H1 (cell line): ENCODE measurements around the gene HSPA12A. TPM values are rescaled to one million over a fixed set of nuclear protein-coding genes. Genes with fewer than 3 reads are reported as not detected.

ENCODE experiments used
- CTCF ChIA-PET: fragments of 300-600 bp; sonication (Branson Sonifier 250); formaldehyde crosslinking; loops from one replicate; lab custom pipeline; 2021; ENCODE audit not compliant: partially characterized antibody; lab: Charles Lee
- POLR2A ChIA-PET: fragments of 300-600 bp; sonication (Branson Sonifier 250); formaldehyde crosslinking; loops from one replicate; lab custom pipeline; 2021; ENCODE audit warnings: inconsistent platforms; ENCODE audit not compliant: partially characterized antibody; lab: Charles Lee
- DNase-seq, 2 experiments: peaks; one replicate each; pipeline versions ENCODE4 v3.0.0 to v3.0.0-alpha.2; 2010 to 2022; ENCODE audit warnings: low spot score in 2 of 2, low read depth in 1 of 2, mixed read lengths in 1 of 2
- FAIRE-seq: peaks from 2 replicates; lab custom pipeline; 2011; peaks lifted over from hg19 to GRCh38; lab: Jason Lieb, UNC
- H2AFZ ChIP-seq: 2 replicates; pipeline ENCODE4 v1.8.1; 2012; ENCODE audit warnings: low read length, inconsistent platforms
- H2AK5ac ChIP-seq: 2 replicates; pipeline ENCODE4 v1.6.1; 2013; ENCODE audit warnings: low read depth, low read length
- H2BK120ac ChIP-seq: replicated peaks from 2 replicates; pipeline ENCODE3; 2013; ENCODE audit warnings: low read depth, low read length, inconsistent platforms
- H2BK12ac ChIP-seq: 2 replicates; pipeline ENCODE4 v1.6.1; 2013; ENCODE audit warnings: low read depth, low read length
- H2BK15ac ChIP-seq: 2 replicates; pipeline ENCODE4 v1.6.1; 2013; ENCODE audit warnings: low read length
- H2BK20ac ChIP-seq: 2 replicates; pipeline ENCODE4 v1.6.1; 2013; ENCODE audit warnings: low read length
- H2BK5ac ChIP-seq: 2 replicates; pipeline ENCODE4 v1.6.1; 2013; ENCODE audit warnings: low read depth, low read length
- H3K14ac ChIP-seq: 2 replicates; pipeline ENCODE4 v1.6.1; 2013; ENCODE audit warnings: inconsistent platforms; ENCODE audit not compliant: insufficient read length
- H3K18ac ChIP-seq: 2 replicates; pipeline ENCODE4 v1.6.1; 2013; ENCODE audit warnings: low read length; ENCODE audit errors: extremely low read depth
- H3K23ac ChIP-seq: 2 replicates; pipeline ENCODE4 v1.6.1; 2013; ENCODE audit warnings: inconsistent platforms; ENCODE audit not compliant: insufficient read length
- H3K23me2 ChIP-seq: 2 replicates; pipeline ENCODE4 v1.6.1; 2013; ENCODE audit warnings: low read depth, low read length
- H3K27ac ChIP-seq: 2 replicates; pipeline ENCODE4 v1.6.1; 2011; ENCODE audit warnings: low read depth, low read length, inconsistent platforms
- H3K27me3 ChIP-seq, 4 experiments: replicated peaks in 1 of 4; 1 replicate in 1 of 4; 2 replicates in 3 of 4; pipeline versions ENCODE4 v1.6.1 to v1.8.1; 2011 to 2013; ENCODE audit warnings: low read length in 3 of 4, mild to moderate bottlenecking in 3 of 4, inconsistent platforms in 2 of 4, mixed read lengths in 2 of 4, moderate library complexity in 1 of 4; ENCODE audit not compliant: control insufficient read depth in 3 of 4, insufficient read depth in 3 of 4; ENCODE audit errors: extremely low read depth in 1 of 4
- H3K36me3 ChIP-seq, 4 experiments: 2 replicates each; pipeline versions ENCODE4 v1.6.1 to v1.8.1; 2011 to 2013; ENCODE audit warnings: mild to moderate bottlenecking in 4 of 4, low read length in 3 of 4, moderate library complexity in 2 of 4, control low read depth in 1 of 4, inconsistent platforms in 1 of 4; ENCODE audit not compliant: insufficient read depth in 4 of 4, control insufficient read depth in 2 of 4
- H3K4ac ChIP-seq: replicated peaks from 2 replicates; pipeline ENCODE3; 2013; ENCODE audit warnings: low read length, low read depth, mixed read lengths, inconsistent platforms; ENCODE audit not compliant: insufficient read length
- H3K4me1 ChIP-seq, 4 experiments: replicated peaks in 1 of 4; 1 replicate in 1 of 4; 2 replicates in 3 of 4; pipeline versions ENCODE4 v1.6.1 to v1.8.1; 2011 to 2013; ENCODE audit warnings: low read length in 3 of 4, inconsistent platforms in 2 of 4, mixed read lengths in 1 of 4; ENCODE audit not compliant: insufficient read depth in 4 of 4, control insufficient read depth in 3 of 4
- H3K4me2 ChIP-seq, 2 experiments: 2 replicates each; pipeline versions ENCODE4 v1.6.1 to v1.8.1; 2011 to 2013; ENCODE audit warnings: low read depth in 2 of 2, low read length in 2 of 2, control low read depth in 1 of 2, inconsistent platforms in 1 of 2, mild to moderate bottlenecking in 1 of 2; ENCODE audit not compliant: insufficient read depth in 1 of 2
- H3K4me3 ChIP-seq, 4 experiments: fragments of 200-600, 300-600 bp in 1 of 4; sonication (generic), shearing (Covaris generic), sonication (Bioruptor Twin) in 1 of 4; 2 replicates each; pipeline versions ENCODE4 v1.5.1 to v1.8.1; 2011 to 2016; ENCODE audit warnings: low read length in 4 of 4, low read depth in 3 of 4, control low read depth in 2 of 4, inconsistent platforms in 2 of 4, mild to moderate bottlenecking in 2 of 4, mixed read lengths in 1 of 4, moderate library complexity in 1 of 4; ENCODE audit not compliant: insufficient read depth in 2 of 4; ENCODE audit errors: extremely low read depth in 1 of 4
- H3K56ac ChIP-seq: replicated peaks from 2 replicates; pipeline ENCODE3; 2013; ENCODE audit warnings: low read depth, mild to moderate bottlenecking, mixed read lengths, low read length, inconsistent platforms; ENCODE audit not compliant: insufficient read length
- H3K79me1 ChIP-seq: 2 replicates; pipeline ENCODE4 v1.6.1; 2013; ENCODE audit warnings: low read depth, low read length, control low read depth
- H3K79me2 ChIP-seq, 2 experiments: 2 replicates each; pipeline versions ENCODE4 v1.6.1 to v1.8.1; 2012 to 2013; ENCODE audit warnings: low read length in 2 of 2, mild to moderate bottlenecking in 2 of 2, inconsistent platforms in 1 of 2; ENCODE audit not compliant: insufficient read depth in 2 of 2, control insufficient read depth in 1 of 2
- H3K9ac ChIP-seq, 4 experiments: replicated peaks in 1 of 4; 1 replicate in 1 of 4; 2 replicates in 3 of 4; pipeline versions ENCODE4 v1.6.1 to v1.8.1; 2011 to 2013; ENCODE audit warnings: low read depth in 3 of 4, low read length in 3 of 4, control low read depth in 2 of 4, mild to moderate bottlenecking in 2 of 4, moderate library complexity in 2 of 4, inconsistent platforms in 1 of 4; ENCODE audit errors: extremely low read depth in 1 of 4
- H3K9me3 ChIP-seq, 2 experiments: 2 replicates each; pipeline versions ENCODE4 v1.6.1 to v1.8.1; 2012 to 2013; ENCODE audit warnings: mild to moderate bottlenecking in 2 of 2, moderate library complexity in 2 of 2, control low read depth in 1 of 2, inconsistent platforms in 1 of 2, low read depth in 1 of 2, low read length in 1 of 2, mixed read lengths in 1 of 2; ENCODE audit not compliant: insufficient read depth in 2 of 2
- H4K20me1 ChIP-seq, 2 experiments: replicated peaks in 1 of 2; 2 replicates each; pipeline versions ENCODE3 to v1.8.1; 2011 to 2013; ENCODE audit warnings: inconsistent platforms in 2 of 2, low read length in 2 of 2, mild to moderate bottlenecking in 1 of 2; ENCODE audit not compliant: insufficient read depth in 2 of 2, control insufficient read depth in 1 of 2
- H4K5ac ChIP-seq: 2 replicates; pipeline ENCODE4 v1.6.1; 2013; ENCODE audit warnings: low read length, low read depth, mixed read lengths, inconsistent platforms; ENCODE audit not compliant: insufficient read length
- H4K8ac ChIP-seq: 2 replicates; pipeline ENCODE4 v1.8.0; 2013; ENCODE audit warnings: mild to moderate bottlenecking, moderate library complexity, low read length, inconsistent platforms; ENCODE audit not compliant: insufficient read depth; ENCODE audit errors: extremely low read depth
- H4K91ac ChIP-seq: replicated peaks from 2 replicates; pipeline ENCODE3; 2013; ENCODE audit warnings: low read length, mixed read lengths, inconsistent platforms; ENCODE audit not compliant: insufficient read length
- CBX8 ChIP-seq: fragments of 300-800, 300-1000 bp; sonication (generic); IDR thresholded peaks from 2 replicates; pipeline ENCODE4 v1.7.1; 2016; ENCODE audit warnings: low read depth, low read length, borderline replicate concordance
- CHD2 ChIP-seq: IDR thresholded peaks from 2 replicates; pipeline ENCODE4 v1.6.1; 2012; ENCODE audit warnings: low read length, improper control_type of control experiment
- EGR1 ChIP-seq: IDR thresholded peaks from 2 replicates; pipeline ENCODE4 v1.6.1; 2011; ENCODE audit warnings: low read depth, low read length, borderline replicate concordance
- HDAC6 ChIP-seq: IDR thresholded peaks from one replicate; pipeline ENCODE4 v1.7.1; 2012; ENCODE audit warnings: low read depth, mild to moderate bottlenecking, inconsistent platforms, low read length, moderate library complexity
- MAFK ChIP-seq: IDR thresholded peaks from 2 replicates; pipeline ENCODE4 v1.6.1; 2012; ENCODE audit warnings: low read depth, mild to moderate bottlenecking, improper control_type of control experiment, low read length
- NANOG ChIP-seq: IDR thresholded peaks from 2 replicates; pipeline ENCODE4 v1.6.1; 2011; ENCODE audit warnings: low read length, low read depth, mild to moderate bottlenecking, inconsistent platforms; ENCODE audit not compliant: insufficient read depth, poor library complexity, severe bottlenecking
- PHF8 ChIP-seq: fragments of 200-600 bp; sonication (generic); conservative IDR thresholded peaks from 2 replicates; pipeline ENCODE4 v1.7.1; 2012; ENCODE audit warnings: low read depth, mild to moderate bottlenecking, inconsistent platforms, low read length, moderate library complexity
- POLR2A ChIP-seq, 2 experiments: IDR thresholded peaks; 1 replicate in 1 of 2; 2 replicates in 1 of 2; pipeline ENCODE4 v1.6.1; 2011; ENCODE audit warnings: low read depth in 2 of 2, low read length in 2 of 2, mild to moderate bottlenecking in 2 of 2; ENCODE audit errors: control extremely low read depth in 1 of 2
- RAD21 ChIP-seq, 2 experiments: IDR thresholded peaks in 1 of 2; conservative IDR thresholded peaks in 1 of 2; 2 replicates each; pipeline ENCODE4 v1.6.1; 2011; ENCODE audit warnings: low read depth in 2 of 2, low read length in 2 of 2, improper control_type of control experiment in 1 of 2, inconsistent platforms in 1 of 2, mild to moderate bottlenecking in 1 of 2, moderate library complexity in 1 of 2
- RNF2 ChIP-seq: fragments of 200-900, 300-1000 bp; sonication (generic); IDR thresholded peaks from 2 replicates; pipeline ENCODE4 v1.7.1; 2016; ENCODE audit warnings: borderline replicate concordance, low read depth, mild to moderate bottlenecking, antibody characterized with exemption, low read length; ENCODE audit not compliant: poor library complexity, severe bottlenecking; ENCODE audit errors: missing control alignments
- SAP30 ChIP-seq: fragments of 300-600 bp; sonication (generic); IDR thresholded peaks from 2 replicates; pipeline ENCODE4 v1.7.1; 2012; ENCODE audit warnings: low read length, moderate library complexity, mild to moderate bottlenecking, inconsistent platforms; ENCODE audit not compliant: insufficient read depth, insufficient replicate concordance
- SP4 ChIP-seq: IDR thresholded peaks from 2 replicates; pipeline ENCODE4 v1.6.1; 2012; ENCODE audit warnings: low read length, inconsistent platforms
- TAF1 ChIP-seq: IDR thresholded peaks from 2 replicates; pipeline ENCODE4 v1.6.1; 2011; ENCODE audit warnings: mild to moderate bottlenecking, low read depth, low read length
- YY1 ChIP-seq: IDR thresholded peaks from 2 replicates; pipeline ENCODE4 v1.6.1; 2011; ENCODE audit warnings: low read depth, mild to moderate bottlenecking, low read length
- WGBS, 2 experiments: shearing (Covaris generic) in 1 of 2; methylation state at CpG; one replicate each; pipeline versions ENCODE4 v1.1.6 to v1.1.7; 2013 to 2015; ENCODE audit warnings: low lambda C conversion rate in 2 of 2, mixed read lengths in 2 of 2, inconsistent platforms in 1 of 2, low coverage in 1 of 2, missing lambda C conversion rate in 1 of 2; ENCODE audit not compliant: insufficient replicate concordance in 2 of 2, insufficient coverage in 1 of 2, insufficient read length in 1 of 2; ENCODE audit errors: extremely low coverage in 1 of 2, missing lambda C conversion rate in 1 of 2; 5-methylcytosine and 5-hydroxymethylcytosine counted together
- polyA plus RNA-seq, 7 experiments: library from polyadenylated mRNA; depleted of rRNA in 3 of 7; stranded (reverse) in 5 of 7; unstranded in 2 of 7; fragments of >200 nt in 5 of 7; fragments of 200-250 nt in 2 of 7; gene quantifications; 1 replicate in 5 of 7; 2 replicates in 1 of 7; 4 replicates in 1 of 7; pipeline versions ENCODE4 v1.2.1 to v1.2.3, GENCODE V29; 2011 to 2013; ENCODE audit warnings: missing spikeins in 2 of 7, mixed read lengths in 2 of 7
- total RNA-seq: library from RNA; stranded (reverse); fragmentation: NEBNext Ultra II Directional; extraction: Animal tissue kit (Norgen Biotek cat#: 25700); gene quantifications from 2 replicates; pipeline ENCODE4 v1.2.1, GENCODE V29; 2021

Gene HSPA12A
- total and polyA plus RNA-seq, 2 of the 8 experiments (the other 6 are each of a cell fraction or from before 2014, with no cell fraction given): 3.1 to 6.9 TPM

- Histone ChIP-seq H3K56ac (no peak overlapping the region), H2BK5ac (no peak overlapping the region), H3K9me3 (no peaks in the 10 kb centered on the region), H3K23me2 (peaks cover 4% of the 10 kb centered on the region; the same call in 1 of the 2 replicates), H3K18ac (no peak overlapping the region), H3K23ac (no peak overlapping the region), H4K8ac (no peak overlapping the region), H3K36me3 (no peaks in the 10 kb centered on the region), H2AK5ac (no peak overlapping the region), H2AFZ (no peak overlapping the region), H2BK12ac (no peak overlapping the region), H4K5ac (no peak overlapping the region), H3K79me1 (no peaks in the 10 kb centered on the region), H3K4me3 (no peak overlapping the region), H3K4me1 (peaks cover 0 to 3% (median 0%) of the 10 kb centered on the region in 4 experiments; a peak in 1 of 7 replicates), H2BK120ac (no peak overlapping the region), H3K14ac (no peak overlapping the region), H3K4me2 (no peak overlapping the region), H3K79me2 (no peaks in the 10 kb centered on the region), H2BK15ac (no peak overlapping the region), H3K9ac (no peak overlapping the region), H3K27me3 (no peaks in the 10 kb centered on the region), H3K4ac (no peak overlapping the region), H4K91ac (no peak overlapping the region), H4K20me1 (no peaks in the 10 kb centered on the region), H2BK20ac (no peak overlapping the region), H3K27ac (no peak overlapping the region)
- ChIA-PET CTCF (interaction anchor here (0.8 kb wide), 1 partner anchor 17 kb away, joined by 3 read pairs; no protein-coding TSS in a partner anchor), POLR2A (no interaction called here)
- 67% methylated on average over 1 of the region's 1 CpG; no CpG with 5 or more reads in 1 of the 2 experiments for WGBS, 2 experiments
- DNase-seq (no peak), FAIRE-seq (no peak)
- no peak for TF ChIP-seq PHF8
- TF ChIP-seq NANOG: no peak
- TF ChIP-seq SP4: no peak
- no peak for TF ChIP-seq SAP30
- TF ChIP-seq YY1: no peak
- no peak for TF ChIP-seq CHD2
- TF ChIP-seq MAFK: no peak
- TF ChIP-seq EGR1: no peak
- TF ChIP-seq RNF2: no peak
- no peak for TF ChIP-seq RAD21 (IDR thresholded peaks at IDR 0.05 in 1 of 2, conservative IDR thresholded peaks at IDR 0.05 in 1 of 2; ENCODE audit: low read depth in 2 of 2, low read length in 2 of 2)
- no peak for TF ChIP-seq TAF1
- no peak for TF ChIP-seq HDAC6
- no peak for TF ChIP-seq POLR2A (IDR thresholded peaks at IDR 0.05; ENCODE audit: control extremely low read depth in 1 of 2, low read depth in 2 of 2, low read length in 2 of 2)
- no peak for TF ChIP-seq CBX8
These were observed 104.5 kb downstream of the HSPA12A start for GRCh38 chr10:116637830-116638229.
